Stimulated activated CD4-positive, alpha-beta T cell treated with anti-CD3 and anti-CD28 coated beads, Interleukin-15, amount 100 ng/mL, for 1 hour (primary cell): ENCODE data around the gene COX5B.
A peak's percentile ranks its signal among the peaks of the same experiment; 100 is the strongest.
"Not testable (repeated sequence)": the region's sequence is repeated elsewhere in the genome, so short reads cannot be mapped to it uniquely, and the experiment has no call there.

Experiments
- DNase-seq, 2 donors: peaks; one replicate each; pipeline ENCODE4 v3.0.0-alpha.2; 2020; ENCODE audit warnings: low read depth in 1 of 2, low spot score in 1 of 2

Gene COX5B

GRCh38 chr2:97645695-97646629 lies at the start of gene COX5B:
Gene COX5B, plus strand, starts transcription at chr2:97646062. Its CDS starts 25 bp downstream, at chr2:97646087.
- peak; percentile 96 to 97 for DNase-seq

- DNase-seq = not testable (repeated sequence)
These were observed 49.7 kb upstream of the COX5B start for GRCh38 chr2:97596180-97596579.

- DNase-seq = not testable (repeated sequence)
These were observed 44.3 kb upstream of the COX5B start for GRCh38 chr2:97601537-97601936.

- DNase-seq = not testable (repeated sequence)
These were observed 40.8 kb upstream of the COX5B start for GRCh38 chr2:97605109-97605508.

GRCh38 chr2:97605524-97606339 lies 40.1 kb upstream of the COX5B start:
- not testable (repeated sequence) for DNase-seq

GRCh38 chr2:97608745-97609144 lies 37.1 kb upstream of the COX5B start:
- not testable (repeated sequence) for DNase-seq

- DNase-seq = not testable (repeated sequence)
These were observed 34.0 kb upstream of the COX5B start for GRCh38 chr2:97611895-97612294.

- not testable (repeated sequence) for DNase-seq
These were observed 30.1 kb upstream of the COX5B start for GRCh38 chr2:97615746-97616145.

- no peak for DNase-seq
These were observed 28.0 kb upstream of the COX5B start for GRCh38 chr2:97617911-97618310.

- not testable (repeated sequence) for DNase-seq
These were observed 26.7 kb upstream of the COX5B start for GRCh38 chr2:97618939-97619827.

GRCh38 chr2:97620492-97620891 lies 25.4 kb upstream of the COX5B start:
- not testable (repeated sequence) for DNase-seq

GRCh38 chr2:97622976-97623375 lies 22.9 kb upstream of the COX5B start:
- DNase-seq = not testable (repeated sequence)

GRCh38 chr2:97625354-97626048 lies 20.4 kb upstream of the COX5B start:
- not testable (repeated sequence) for DNase-seq

- not testable (repeated sequence) for DNase-seq
These were observed 19.8 kb upstream of the COX5B start for GRCh38 chr2:97626049-97626430.

GRCh38 chr2:97644023-97644717 lies 1.7 kb upstream of the COX5B start:
- DNase-seq = no peak

- no peak for DNase-seq
These were observed 659 bp upstream of the COX5B start for GRCh38 chr2:97645112-97645694.

- DNase-seq = no peak
These were observed 1.1 kb downstream of the COX5B start for GRCh38 chr2:97646977-97647376.

GRCh38 chr2:97651114-97651513 lies 5.3 kb downstream of the COX5B start:
- DNase-seq = no peak

GRCh38 chr2:97653473-97653872 lies 7.6 kb downstream of the COX5B start:
- DNase-seq = no peak
